ENCODE results near the gene RCOR2. TPM values are rescaled to one million over a fixed set of nuclear protein-coding genes. Genes with fewer than 3 reads are reported as not detected.

The RCOR2 gene
- total and polyA plus RNA-seq, 2 donors (not counting 1 experiment from before 2014, with no cell fraction given), result 1.8 to 5.6 TPM

DNA sequence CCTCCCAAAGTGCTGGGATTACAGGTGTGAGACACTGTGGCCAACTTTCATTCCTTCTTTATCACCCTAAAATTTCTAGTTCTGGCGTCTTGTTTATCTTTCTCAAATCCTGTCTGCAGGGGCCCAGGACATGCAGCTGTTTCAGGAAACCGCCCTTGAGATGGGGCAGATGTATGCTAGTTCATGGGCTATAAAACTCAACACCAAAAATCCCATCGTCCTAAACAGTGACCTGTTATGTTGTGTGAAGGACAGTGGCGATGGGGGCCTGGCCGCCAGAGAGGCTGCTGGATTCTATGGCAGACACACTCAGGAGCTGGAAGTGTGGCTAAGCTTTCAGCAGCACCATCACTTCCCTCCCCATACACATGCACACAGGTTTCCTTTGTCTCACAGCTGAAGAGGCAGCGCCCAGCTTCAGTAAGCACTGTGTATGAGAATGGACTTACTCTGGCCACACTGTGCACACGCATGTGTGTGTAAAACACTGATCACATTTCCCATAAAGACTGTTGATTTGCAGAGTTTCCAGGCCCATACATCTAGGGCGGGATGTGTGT is 41.4 kb downstream of the RCOR2 start:
- Histone ChIP-seq H3K79me2 (ENCODE audit: control insufficient read depth, insufficient read depth, low read length) (peaks cover 60% of the 10 kb centered on the region), H4K20me1 (ENCODE audit: control insufficient read depth, extremely low read depth, insufficient read depth, low read length) (peaks cover 2% of the 10 kb centered on the region), H3K27me3 (ENCODE audit: control insufficient read depth, insufficient read depth, low read length) (no peaks in the 10 kb centered on the region), H3K27ac (ENCODE audit: insufficient read depth, low read length) (no peak overlapping the region), H3K9me3 (ENCODE audit: control insufficient read depth, insufficient read depth, low read depth, low read length) (no peaks in the 10 kb centered on the region), H3K4me2 (ENCODE audit: extremely low read depth, insufficient read depth, low read length) (no peak overlapping the region), H3K4me1 (ENCODE audit: control insufficient read depth, extremely low read depth, insufficient read depth, low read length) (peaks cover 30% of the 10 kb centered on the region), H3K4me3 (replicated peaks in 1 of 4; ENCODE audit: control extremely low read depth in 1 of 4, insufficient read depth in 1 of 4, low read depth in 3 of 4, low read length in 4 of 4) (no peak overlapping the region), H3K36me3 (ENCODE audit: control insufficient read depth, insufficient read depth, low read length) (no peaks in the 10 kb centered on the region), H3K9ac (ENCODE audit: insufficient read depth, low read length) (no peak overlapping the region), H2AFZ (ENCODE audit: low read length) (no peak overlapping the region)
- TF ChIP-seq EZH2 (IDR thresholded peaks at IDR 0.05; ENCODE audit: low read length, missing control alignments), result no peak
- TF ChIP-seq, protein P1, sequence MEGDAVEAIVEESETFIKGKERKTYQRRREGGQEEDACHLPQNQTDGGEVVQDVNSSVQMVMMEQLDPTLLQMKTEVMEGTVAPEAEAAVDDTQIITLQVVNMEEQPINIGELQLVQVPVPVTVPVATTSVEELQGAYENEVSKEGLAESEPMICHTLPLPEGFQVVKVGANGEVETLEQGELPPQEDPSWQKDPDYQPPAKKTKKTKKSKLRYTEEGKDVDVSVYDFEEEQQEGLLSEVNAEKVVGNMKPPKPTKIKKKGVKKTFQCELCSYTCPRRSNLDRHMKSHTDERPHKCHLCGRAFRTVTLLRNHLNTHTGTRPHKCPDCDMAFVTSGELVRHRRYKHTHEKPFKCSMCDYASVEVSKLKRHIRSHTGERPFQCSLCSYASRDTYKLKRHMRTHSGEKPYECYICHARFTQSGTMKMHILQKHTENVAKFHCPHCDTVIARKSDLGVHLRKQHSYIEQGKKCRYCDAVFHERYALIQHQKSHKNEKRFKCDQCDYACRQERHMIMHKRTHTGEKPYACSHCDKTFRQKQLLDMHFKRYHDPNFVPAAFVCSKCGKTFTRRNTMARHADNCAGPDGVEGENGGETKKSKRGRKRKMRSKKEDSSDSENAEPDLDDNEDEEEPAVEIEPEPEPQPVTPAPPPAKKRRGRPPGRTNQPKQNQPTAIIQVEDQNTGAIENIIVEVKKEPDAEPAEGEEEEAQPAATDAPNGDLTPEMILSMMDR (conservative IDR thresholded peaks at IDR 0.05 in 1 of 2, IDR thresholded peaks at IDR 0.05 in 1 of 2; ENCODE audit: low read depth in 1 of 2, low read length in 2 of 2), result no peak
- DNase-seq (ENCODE audit: low read depth in 2 of 2), result no peak

DNA sequence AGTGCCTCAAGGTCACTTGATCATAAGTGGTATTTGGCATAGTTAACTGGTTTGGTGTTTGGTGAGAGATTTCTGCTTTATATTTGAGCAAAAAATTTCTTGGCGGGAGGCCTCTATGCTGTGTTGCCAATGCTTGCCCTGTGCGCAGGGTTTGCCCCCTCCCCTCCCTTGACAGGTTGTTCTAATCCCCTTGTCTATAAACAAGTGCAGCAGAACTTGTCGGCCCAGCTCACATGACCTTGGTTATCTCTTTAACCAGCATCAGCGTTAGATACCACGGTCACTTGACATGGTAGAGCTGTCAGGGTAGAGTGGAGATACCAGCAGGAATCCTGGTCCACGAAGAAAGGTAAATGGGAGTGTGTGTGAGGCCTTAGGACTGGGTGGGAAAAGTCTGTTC is 42.5 kb downstream of the RCOR2 start:
- Histone ChIP-seq H3K4me2 (ENCODE audit: extremely low read depth, insufficient read depth, low read length) (no peak overlapping the region), H4K20me1 (ENCODE audit: control insufficient read depth, extremely low read depth, insufficient read depth, low read length) (peaks cover 2% of the 10 kb centered on the region), H3K9me3 (ENCODE audit: control insufficient read depth, insufficient read depth, low read depth, low read length) (no peaks in the 10 kb centered on the region), H3K27me3 (ENCODE audit: control insufficient read depth, insufficient read depth, low read length) (no peaks in the 10 kb centered on the region), H3K79me2 (ENCODE audit: control insufficient read depth, insufficient read depth, low read length) (peaks cover 66% of the 10 kb centered on the region), H3K9ac (ENCODE audit: insufficient read depth, low read length) (no peak overlapping the region), H3K4me3 (replicated peaks in 1 of 4; ENCODE audit: control extremely low read depth in 1 of 4, insufficient read depth in 1 of 4, low read depth in 3 of 4, low read length in 4 of 4) (no peak overlapping the region), H3K36me3 (ENCODE audit: control insufficient read depth, insufficient read depth, low read length) (no peaks in the 10 kb centered on the region), H3K4me1 (ENCODE audit: control insufficient read depth, extremely low read depth, insufficient read depth, low read length) (peaks cover 22% of the 10 kb centered on the region), H3K27ac (ENCODE audit: insufficient read depth, low read length) (no peak overlapping the region), H2AFZ (ENCODE audit: low read length) (no peak overlapping the region)
- no peak for DNase-seq (ENCODE audit: low read depth in 2 of 2)
- TF ChIP-seq, protein P1 (conservative IDR thresholded peaks at IDR 0.05 in 1 of 2, IDR thresholded peaks at IDR 0.05 in 1 of 2; ENCODE audit: low read depth in 1 of 2, low read length in 2 of 2), result no peak
- TF ChIP-seq EZH2 (IDR thresholded peaks at IDR 0.05; ENCODE audit: low read length, missing control alignments), result no peak

DNA sequence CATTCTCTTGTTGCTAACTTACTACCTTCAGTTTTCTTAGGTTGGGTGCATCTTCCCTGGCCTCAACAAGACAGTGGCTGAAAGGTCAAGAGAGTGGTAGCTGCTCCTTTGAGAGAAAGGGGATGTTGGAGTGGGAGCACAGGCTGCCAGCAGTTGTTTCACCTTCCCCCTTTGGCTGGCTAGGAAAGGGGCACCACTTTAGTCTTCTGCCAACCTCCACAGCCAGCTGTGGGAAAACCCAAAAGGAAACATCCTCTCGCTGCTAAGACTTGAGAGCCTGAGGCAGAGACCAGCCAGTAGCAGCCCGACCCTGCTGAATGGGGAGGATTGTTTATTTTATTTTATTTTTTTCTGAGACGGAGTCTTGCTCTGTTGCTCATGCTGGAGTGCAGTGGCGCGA is 43.7 kb downstream of the RCOR2 start:
- H3K9ac ChIP-seq (ENCODE audit: insufficient read depth, low read length), result no peak overlapping the region
- no peaks in the 10 kb centered on the region for H3K9me3 ChIP-seq (ENCODE audit: control insufficient read depth, insufficient read depth, low read depth, low read length)
- no peak for DNase-seq (ENCODE audit: low read depth in 2 of 2)
- peaks cover 67% of the 10 kb centered on the region for H3K79me2 ChIP-seq (ENCODE audit: control insufficient read depth, insufficient read depth, low read length)
- no peak overlapping the region for H3K27ac ChIP-seq (ENCODE audit: insufficient read depth, low read length)
- H3K4me1 ChIP-seq (ENCODE audit: control insufficient read depth, extremely low read depth, insufficient read depth, low read length), result peaks cover 17% of the 10 kb centered on the region
- no peak overlapping the region for H2AFZ ChIP-seq (ENCODE audit: low read length)
- TF ChIP-seq, protein P1 (conservative IDR thresholded peaks at IDR 0.05 in 1 of 2, IDR thresholded peaks at IDR 0.05 in 1 of 2; ENCODE audit: low read depth in 1 of 2, low read length in 2 of 2), result no peak
- TF ChIP-seq EZH2 (IDR thresholded peaks at IDR 0.05; ENCODE audit: low read length, missing control alignments), result no peak
- H3K36me3 ChIP-seq (ENCODE audit: control insufficient read depth, insufficient read depth, low read length), result no peaks in the 10 kb centered on the region
- no peak overlapping the region for H3K4me3 ChIP-seq (replicated peaks in 1 of 4; ENCODE audit: control extremely low read depth in 1 of 4, insufficient read depth in 1 of 4, low read depth in 3 of 4, low read length in 4 of 4)
- H4K20me1 ChIP-seq (ENCODE audit: control insufficient read depth, extremely low read depth, insufficient read depth, low read length), result peaks cover 2% of the 10 kb centered on the region
- no peaks in the 10 kb centered on the region for H3K27me3 ChIP-seq (ENCODE audit: control insufficient read depth, insufficient read depth, low read length)
- H3K4me2 ChIP-seq (ENCODE audit: extremely low read depth, insufficient read depth, low read length), result no peak overlapping the region
